HG03378 (cell line): ENCODE measurements around the gene COL6A2.
"Not testable (repeated sequence)": the region's sequence is repeated elsewhere in the genome, so short reads cannot be mapped to it uniquely, and the experiment has no call there.

Experiments
- ATAC-seq: cut with Tn5 transposase; IDR thresholded peaks from one replicate; pipeline ENCODE4 v1.9.1; 2021; ENCODE audit warnings: mild to moderate bottlenecking, moderate library complexity; ENCODE audit not compliant: unreplicated experiment

COL6A2 gene

GRCh38 chr21:46168659-46169386 is 70.9 kb downstream of the COL6A2 start:
- ATAC-seq = no peak

- ATAC-seq = not testable (repeated sequence)
These were observed 72.7 kb downstream of the COL6A2 start for GRCh38 chr21:46170436-46171193.

DNA sequence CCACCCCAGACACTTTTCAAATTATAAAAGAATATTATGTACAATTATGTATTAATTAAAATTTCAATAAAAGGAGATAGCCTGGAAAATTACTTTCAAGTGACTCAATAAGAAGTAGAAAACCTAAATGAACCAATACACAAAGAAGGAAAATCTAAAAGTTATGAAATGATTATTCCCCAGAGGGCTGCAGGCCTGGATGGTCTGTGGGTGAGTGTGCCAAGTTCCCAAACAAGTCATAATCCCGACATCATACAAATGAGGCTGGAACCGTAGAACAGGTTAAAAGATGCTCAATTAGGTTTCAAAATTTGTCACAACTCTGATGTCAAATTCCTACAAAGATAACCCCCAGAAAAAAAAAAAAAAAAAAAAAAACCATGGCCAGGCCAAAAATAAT is 73.7 kb downstream of the COL6A2 start:
- ATAC-seq = no peak

DNA sequence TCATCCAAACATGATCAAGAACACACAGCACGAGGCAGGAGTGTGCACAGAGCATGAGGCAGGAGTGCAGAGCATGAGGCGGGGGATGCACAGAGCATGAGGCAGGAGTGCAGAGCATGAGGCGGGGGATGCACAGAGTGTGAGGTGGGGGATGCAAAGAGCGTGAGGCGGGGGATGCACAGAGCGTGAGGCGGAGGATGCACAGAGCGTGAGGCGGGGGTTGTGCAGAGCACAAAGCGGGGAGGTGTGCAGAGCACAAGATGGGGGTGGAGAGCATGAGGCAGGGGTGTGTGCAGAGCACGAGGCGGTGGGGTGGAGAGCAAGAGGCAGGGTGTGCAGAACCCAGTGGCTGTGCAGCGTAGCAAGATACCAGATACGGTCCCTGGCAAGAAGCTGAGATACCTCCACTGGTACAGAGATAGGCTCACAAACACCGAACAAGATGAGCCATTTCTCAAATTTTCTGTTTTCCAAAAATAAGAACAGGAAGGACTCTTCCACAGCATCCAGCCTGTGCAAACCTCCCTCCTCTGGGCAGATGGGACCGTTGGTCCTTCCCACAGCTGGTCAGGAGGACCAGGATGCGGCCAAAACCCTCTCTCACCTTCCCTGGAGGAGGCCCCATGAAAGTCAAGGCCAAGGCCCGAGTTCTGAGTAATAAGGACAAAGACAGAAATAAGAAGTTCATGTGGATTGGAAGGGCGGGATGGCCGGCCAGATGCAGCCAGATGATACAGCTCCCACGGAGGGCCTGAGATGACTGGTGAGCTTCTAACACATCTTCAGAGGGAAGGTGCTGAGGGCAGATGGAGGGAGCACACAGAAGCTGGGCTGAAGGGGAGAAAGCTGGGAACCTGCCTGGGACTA is 74.3 kb downstream of the COL6A2 start:
- ATAC-seq = no peak

- ATAC-seq = no peak
These were observed 75.1 kb downstream of the COL6A2 start for GRCh38 chr21:46172863-46173528.

DNA sequence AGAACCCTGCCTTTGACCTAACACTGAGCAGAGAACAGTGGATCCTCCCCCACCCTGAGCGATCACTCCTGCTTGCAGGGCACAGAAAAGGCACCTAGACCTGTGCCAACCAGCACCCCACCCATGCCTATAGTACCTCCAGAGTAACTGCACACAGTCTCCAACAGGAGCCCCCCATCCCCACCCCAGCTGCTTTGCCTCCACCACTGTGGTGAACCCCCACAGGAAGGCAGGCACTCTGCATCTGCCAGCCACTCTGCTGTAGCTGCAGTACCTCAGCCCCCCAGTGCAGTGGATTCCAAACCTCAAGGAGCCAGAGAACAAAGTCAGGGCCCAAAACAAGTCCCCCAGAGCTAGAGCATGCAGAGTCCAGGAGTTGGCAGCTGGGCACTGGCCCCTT is 75.7 kb downstream of the COL6A2 start:
- ATAC-seq = no peak

- not testable (repeated sequence) for ATAC-seq
These were observed 78.7 kb downstream of the COL6A2 start for GRCh38 chr21:46176443-46177129.

- no peak for ATAC-seq
These were observed 81.0 kb downstream of the COL6A2 start for GRCh38 chr21:46178961-46179360.
